HCT116 (cell line): ENCODE measurements around the gene HGS.

ENCODE experiments used
- CEBPB ChIP-seq: IDR thresholded peaks from 2 replicates; pipeline ENCODE4 v1.6.1; 2012; ENCODE audit warnings: low read depth
- CTCF ChIP-seq, 3 experiments: fragments of 200-600 bp in 1 of 3; sonication (generic) in 1 of 3; IDR thresholded peaks in 2 of 3; conservative IDR thresholded peaks in 1 of 3; 2 replicates each; pipeline ENCODE4 v1.5.1; 2012 to 2017; ENCODE audit warnings: low read depth in 2 of 3, low read length in 2 of 3, antibody characterized with exemption in 1 of 3, borderline replicate concordance in 1 of 3, control low read depth in 1 of 3, mild to moderate bottlenecking in 1 of 3, mixed read lengths in 1 of 3, mixed run types in 1 of 3, moderate library complexity in 1 of 3; ENCODE audit not compliant: insufficient read depth in 1 of 3
- EZH2 ChIP-seq: fragments of 200-600 bp; sonication (generic); IDR thresholded peaks from 2 replicates; pipeline ENCODE4 v1.6.1; 2017; ENCODE audit warnings: antibody characterized with exemption, mixed run types
- EZH2phosphoT487 ChIP-seq: fragments of 200-600 bp; IDR thresholded peaks from 2 replicates; pipeline ENCODE4 v1.6.1; 2018; ENCODE audit warnings: antibody characterized with exemption, borderline replicate concordance
- POLR2A ChIP-seq: IDR thresholded peaks from 2 replicates; pipeline ENCODE4 v1.7.0; 2011; ENCODE audit warnings: borderline replicate concordance; ENCODE audit not compliant: insufficient read depth, insufficient read length; ENCODE audit errors: extremely low read depth
- POLR2AphosphoS5 ChIP-seq: IDR thresholded peaks from 2 replicates; pipeline ENCODE4 v1.6.1; 2011; ENCODE audit warnings: mild to moderate bottlenecking, low read depth, low read length, moderate library complexity
- RAD21 ChIP-seq: IDR thresholded peaks from 2 replicates; pipeline ENCODE4 v1.6.1; 2012; ENCODE audit warnings: low read depth, mild to moderate bottlenecking
- SIN3A ChIP-seq: IDR thresholded peaks from 2 replicates; pipeline ENCODE4 v1.6.1; 2012; ENCODE audit warnings: low read depth
- TCF7L2 ChIP-seq: IDR thresholded peaks from 2 replicates; pipeline ENCODE4 v1.7.0; 2011; ENCODE audit warnings: borderline replicate concordance, inconsistent platforms; ENCODE audit not compliant: insufficient read depth, insufficient read length; ENCODE audit errors: extremely low read depth
- YY1 ChIP-seq: IDR thresholded peaks from 2 replicates; pipeline ENCODE4 v1.6.1; 2011; ENCODE audit warnings: low read length, low read depth, moderate library complexity, mild to moderate bottlenecking; ENCODE audit not compliant: insufficient replicate concordance; ENCODE audit errors: extremely low read depth
- ZNF274 ChIP-seq: fragments of 200-500 bp; sonication (Bioruptor generic); IDR thresholded peaks from 2 replicates; pipeline ENCODE4 v1.6.1; 2014; ENCODE audit warnings: mild to moderate bottlenecking, low read depth, low read length, inconsistent platforms
- TF ChIP-seq, protein P1 (sequence below): IDR thresholded peaks from 2 replicates; pipeline ENCODE4 v1.6.1; 2012; ENCODE audit warnings: low read depth
- TF ChIP-seq, protein P2 (sequence below): IDR thresholded peaks from 2 replicates; pipeline ENCODE4 v1.6.1; 2012

GRCh38 chr17:81737947-81738800, 54.4 kb downstream of the HGS start:
- TF ChIP-seq CTCF (IDR thresholded peaks at IDR 0.05 in 2 of 3, conservative IDR thresholded peaks at IDR 0.05 in 1 of 3; ENCODE audit: borderline replicate concordance in 1 of 3, insufficient read depth in 1 of 3, low read depth in 2 of 3, low read length in 2 of 3) (no peak), RAD21 (no peak), CEBPB (no peak), ZNF274 (no peak), YY1 (no peak), POLR2A (no peak), POLR2AphosphoS5 (no peak), EZH2phosphoT487 (no peak), TCF7L2 (no peak), EZH2 (no peak), SIN3A (no peak)
- TF ChIP-seq, protein P1, sequence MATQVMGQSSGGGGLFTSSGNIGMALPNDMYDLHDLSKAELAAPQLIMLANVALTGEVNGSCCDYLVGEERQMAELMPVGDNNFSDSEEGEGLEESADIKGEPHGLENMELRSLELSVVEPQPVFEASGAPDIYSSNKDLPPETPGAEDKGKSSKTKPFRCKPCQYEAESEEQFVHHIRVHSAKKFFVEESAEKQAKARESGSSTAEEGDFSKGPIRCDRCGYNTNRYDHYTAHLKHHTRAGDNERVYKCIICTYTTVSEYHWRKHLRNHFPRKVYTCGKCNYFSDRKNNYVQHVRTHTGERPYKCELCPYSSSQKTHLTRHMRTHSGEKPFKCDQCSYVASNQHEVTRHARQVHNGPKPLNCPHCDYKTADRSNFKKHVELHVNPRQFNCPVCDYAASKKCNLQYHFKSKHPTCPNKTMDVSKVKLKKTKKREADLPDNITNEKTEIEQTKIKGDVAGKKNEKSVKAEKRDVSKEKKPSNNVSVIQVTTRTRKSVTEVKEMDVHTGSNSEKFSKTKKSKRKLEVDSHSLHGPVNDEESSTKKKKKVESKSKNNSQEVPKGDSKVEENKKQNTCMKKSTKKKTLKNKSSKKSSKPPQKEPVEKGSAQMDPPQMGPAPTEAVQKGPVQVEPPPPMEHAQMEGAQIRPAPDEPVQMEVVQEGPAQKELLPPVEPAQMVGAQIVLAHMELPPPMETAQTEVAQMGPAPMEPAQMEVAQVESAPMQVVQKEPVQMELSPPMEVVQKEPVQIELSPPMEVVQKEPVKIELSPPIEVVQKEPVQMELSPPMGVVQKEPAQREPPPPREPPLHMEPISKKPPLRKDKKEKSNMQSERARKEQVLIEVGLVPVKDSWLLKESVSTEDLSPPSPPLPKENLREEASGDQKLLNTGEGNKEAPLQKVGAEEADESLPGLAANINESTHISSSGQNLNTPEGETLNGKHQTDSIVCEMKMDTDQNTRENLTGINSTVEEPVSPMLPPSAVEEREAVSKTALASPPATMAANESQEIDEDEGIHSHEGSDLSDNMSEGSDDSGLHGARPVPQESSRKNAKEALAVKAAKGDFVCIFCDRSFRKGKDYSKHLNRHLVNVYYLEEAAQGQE = no peak
- TF ChIP-seq, protein P2, sequence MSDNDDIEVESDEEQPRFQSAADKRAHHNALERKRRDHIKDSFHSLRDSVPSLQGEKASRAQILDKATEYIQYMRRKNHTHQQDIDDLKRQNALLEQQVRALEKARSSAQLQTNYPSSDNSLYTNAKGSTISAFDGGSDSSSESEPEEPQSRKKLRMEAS = no peak
